ENCODE data around the gene MYZAP. TPM values are rescaled to one million over a fixed set of nuclear protein-coding genes. Genes with fewer than 3 reads are reported as not detected.

Gene MYZAP
- total RNA-seq, 1 experiment from 2014 or later, result not detected

- H3K4me3 ChIP-seq, result no peak overlapping the region
These were observed 83.9 kb downstream of the MYZAP start for GRCh38 chr15:57675481-57676181.

DNA sequence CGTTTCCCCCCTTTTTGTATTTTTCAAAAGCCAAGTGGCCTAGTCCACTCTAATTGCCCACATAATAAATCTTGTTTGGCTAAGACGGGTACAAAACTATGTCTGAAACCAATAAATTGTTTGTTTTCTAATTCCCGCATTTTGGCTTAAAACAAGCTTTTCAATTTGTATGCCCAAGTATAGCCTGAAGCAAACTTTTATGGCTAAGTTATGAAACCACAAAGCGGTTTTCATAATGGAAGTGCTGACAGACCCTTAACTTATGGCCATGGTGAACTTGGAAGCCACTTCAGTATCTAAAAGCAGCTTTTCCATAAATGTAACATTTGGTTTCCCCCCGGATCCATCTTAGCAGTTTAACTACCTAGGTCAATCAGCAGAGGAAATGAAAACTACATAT, 84.9 kb downstream of the MYZAP start:
- H3K27ac ChIP-seq, result no peak overlapping the region
- DNase-seq (ENCODE audit: low read depth in 1 of 2, low spot score in 2 of 2), result no peak
- H3K36me3 ChIP-seq, result no peaks in the 10 kb centered on the region
- peaks cover 6% of the 10 kb centered on the region for H3K4me1 ChIP-seq (replicated peaks)
- H3K4me3 ChIP-seq, result no peak overlapping the region
- no peaks in the 10 kb centered on the region for H3K27me3 ChIP-seq (replicated peaks)
- H3K9me3 ChIP-seq (replicated peaks), result no peaks in the 10 kb centered on the region

More at GRCh38 chr15:57675481-57676181, 83.9 kb downstream of the MYZAP start:
- Histone ChIP-seq H3K9me3 (replicated peaks) (no peaks in the 10 kb centered on the region), H3K4me1 (replicated peaks) (peaks cover 6% of the 10 kb centered on the region), H3K27ac (no peak overlapping the region), H3K27me3 (replicated peaks) (0 out of 2 replicates have a peak, but pooled peaks cover 3% of the 10 kb centered on the region), H3K36me3 (no peaks in the 10 kb centered on the region)
- no peak for DNase-seq (ENCODE audit: low read depth in 1 of 2, low spot score in 2 of 2)

DNA sequence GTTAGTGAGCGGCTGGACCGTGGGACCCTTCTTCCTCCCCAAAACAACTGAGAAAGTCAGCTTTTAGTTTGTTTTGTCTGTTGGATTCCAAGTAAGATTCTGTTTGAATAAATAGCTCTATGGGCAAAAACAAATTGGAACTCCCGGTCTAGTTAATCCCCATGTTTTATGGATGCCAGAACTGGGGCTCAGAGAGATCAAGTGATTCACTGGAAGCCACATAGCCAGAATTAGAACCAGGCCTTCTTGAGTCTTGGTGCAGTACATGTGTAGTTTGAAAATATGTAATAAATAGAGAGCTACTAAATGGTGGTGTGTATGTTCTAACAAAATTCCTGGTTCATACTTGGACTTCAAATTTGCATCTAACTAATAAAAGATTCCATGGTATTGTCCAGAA, 85.5 kb downstream of the MYZAP start:
- Histone ChIP-seq H3K36me3 (no peaks in the 10 kb centered on the region), H3K27ac (no peak overlapping the region)
- DNase-seq (ENCODE audit: low read depth in 1 of 2, low spot score in 2 of 2), result no peak

DNA sequence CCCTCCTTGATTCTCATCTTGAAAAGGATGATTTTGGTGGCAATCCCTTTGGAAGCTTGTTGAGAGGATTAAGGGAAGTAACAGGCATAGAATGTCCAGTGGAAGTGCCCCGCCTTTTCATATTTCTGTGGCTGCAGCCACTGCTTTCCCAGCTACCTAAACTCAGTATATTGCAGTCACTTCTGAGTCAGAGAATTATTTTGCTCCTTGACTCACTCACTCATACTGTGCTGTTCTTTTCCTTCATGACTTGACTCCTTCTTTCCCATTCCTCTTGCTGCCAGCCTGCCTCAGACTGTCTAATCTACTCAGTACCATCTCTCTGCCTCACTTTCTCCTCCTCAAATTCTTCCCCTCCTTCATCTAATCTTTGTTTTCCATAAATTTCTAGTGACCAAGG, 88.3 kb downstream of the MYZAP start:
- peak in 1 of 2 experiments; percentile 40 for DNase-seq (ENCODE audit: low read depth in 1 of 2, low spot score in 2 of 2)
- peak overlapping the region; percentile 43 for H3K27ac ChIP-seq
- 0 out of 2 replicates have a peak overlapping the region, but pooled peaks have one; percentile 0 for H3K4me3 ChIP-seq
- H3K27me3 ChIP-seq (replicated peaks), result no peaks in the 10 kb centered on the region
- no peaks in the 10 kb centered on the region for H3K9me3 ChIP-seq (replicated peaks)
- H3K36me3 ChIP-seq, result no peaks in the 10 kb centered on the region
- peaks cover 6% of the 10 kb centered on the region for H3K4me1 ChIP-seq (replicated peaks)

More for the DNA sequence above, 85.5 kb downstream of the MYZAP start:
- H3K4me3 ChIP-seq, result no peak overlapping the region
- peaks cover 6% of the 10 kb centered on the region for H3K4me1 ChIP-seq (replicated peaks)
- no peaks in the 10 kb centered on the region for H3K9me3 ChIP-seq (replicated peaks)
- no peaks in the 10 kb centered on the region for H3K27me3 ChIP-seq (replicated peaks)

DNA sequence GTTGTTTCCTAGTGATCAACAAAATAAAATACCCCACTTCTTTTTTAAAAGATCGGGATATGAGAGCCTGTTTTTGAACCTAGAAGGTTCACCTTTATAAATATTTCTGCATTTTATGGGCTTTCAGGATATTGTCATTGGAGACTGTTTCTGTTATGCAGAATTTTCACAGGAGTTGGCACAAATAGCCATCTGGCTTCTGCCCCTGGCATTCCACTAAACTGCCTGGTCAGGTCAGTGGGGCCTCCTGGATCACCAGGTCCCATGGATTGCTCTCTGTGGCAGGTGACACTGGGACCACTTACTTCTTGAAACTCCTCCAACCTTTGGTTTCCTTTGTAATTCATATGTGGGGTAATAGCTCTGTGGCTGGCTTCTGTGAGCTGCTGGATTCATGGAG, 89.3 kb downstream of the MYZAP start:
- H3K4me3 ChIP-seq, result no peak overlapping the region
- no peaks in the 10 kb centered on the region for H3K27me3 ChIP-seq (replicated peaks)
- H3K9me3 ChIP-seq (replicated peaks), result no peaks in the 10 kb centered on the region
- H3K27ac ChIP-seq, result 0 out of 2 replicates have a peak overlapping the region, but pooled peaks have one; percentile 43
- no peaks in the 10 kb centered on the region for H3K36me3 ChIP-seq
- DNase-seq (ENCODE audit: low read depth in 1 of 2, low spot score in 2 of 2), result no peak
- peaks cover 6% of the 10 kb centered on the region for H3K4me1 ChIP-seq (replicated peaks)

DNA sequence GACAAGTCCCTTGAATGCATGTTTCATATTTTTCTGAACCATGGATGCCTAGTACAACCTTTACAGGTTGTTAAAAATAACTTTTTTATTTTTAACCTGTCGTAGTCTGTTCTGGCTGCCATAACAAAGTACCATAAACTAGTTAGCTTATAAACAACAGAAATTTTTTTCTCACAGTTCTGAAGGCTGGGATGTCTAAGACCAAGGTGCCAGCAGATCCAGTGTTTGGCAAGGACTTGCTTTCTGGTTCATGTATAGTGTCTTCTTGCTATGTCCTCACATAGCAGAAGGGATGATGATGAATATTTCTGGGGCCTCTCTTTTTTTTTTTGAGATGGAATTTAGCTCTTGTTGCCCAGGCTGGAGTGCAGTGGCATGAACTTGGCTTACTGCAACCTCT, 91.8 kb downstream of the MYZAP start:
- Histone ChIP-seq H3K27me3 (replicated peaks) (no peaks in the 10 kb centered on the region), H3K36me3 (no peaks in the 10 kb centered on the region), H3K9me3 (replicated peaks) (no peaks in the 10 kb centered on the region), H3K4me3 (no peak overlapping the region), H3K27ac (no peak overlapping the region), H3K4me1 (replicated peaks) (peaks cover 6% of the 10 kb centered on the region)
- DNase-seq (ENCODE audit: low read depth in 1 of 2, low spot score in 2 of 2), result no peak

- H3K27me3 ChIP-seq (replicated peaks), result no peaks in the 10 kb centered on the region
- no peak overlapping the region for H3K27ac ChIP-seq
- peaks cover 6% of the 10 kb centered on the region for H3K4me1 ChIP-seq (replicated peaks)
- H3K36me3 ChIP-seq, result no peaks in the 10 kb centered on the region
- no peak for DNase-seq (ENCODE audit: low read depth in 1 of 2, low spot score in 2 of 2)
- H3K9me3 ChIP-seq (replicated peaks), result no peaks in the 10 kb centered on the region
- no peak overlapping the region for H3K4me3 ChIP-seq
These were observed 92.9 kb downstream of the MYZAP start for GRCh38 chr15:57684491-57685151.

DNA sequence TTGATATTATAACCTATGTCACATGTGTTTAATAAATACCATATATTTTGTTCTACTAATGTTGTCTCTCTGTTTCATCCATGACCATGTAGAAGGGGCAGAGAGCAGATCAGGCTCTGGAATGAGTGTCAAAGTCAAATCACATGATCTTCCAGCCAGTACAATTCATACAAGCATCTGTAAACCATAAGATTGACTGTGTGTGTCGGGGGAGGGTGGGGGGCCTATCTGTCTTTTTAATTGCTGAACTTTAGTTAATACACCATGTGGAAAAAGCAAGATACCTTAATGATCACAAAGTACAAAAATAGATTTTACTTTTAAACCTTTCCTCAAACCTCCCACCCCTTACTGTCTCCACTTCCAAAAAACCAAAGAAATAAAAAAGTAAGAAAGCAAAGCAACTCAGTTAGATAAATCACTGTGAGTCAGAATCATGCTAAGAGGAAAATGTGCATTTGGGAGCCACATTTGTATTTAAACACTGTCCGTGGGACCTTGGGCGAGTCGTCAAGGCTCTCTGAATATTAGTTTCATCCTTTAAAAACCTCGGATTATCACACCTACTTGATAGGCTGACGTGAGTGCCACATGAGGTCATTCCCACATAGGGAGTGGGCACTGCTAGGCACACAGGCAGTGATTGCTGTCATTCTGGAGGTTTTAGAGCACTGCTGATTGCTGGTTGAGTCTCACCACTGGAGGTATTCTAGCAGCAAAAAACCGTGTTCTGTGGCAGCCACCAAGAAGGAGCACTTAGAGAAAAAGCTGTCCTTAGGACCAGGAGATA, 93.8 kb downstream of the MYZAP start:
- H3K9me3 ChIP-seq (replicated peaks), result no peaks in the 10 kb centered on the region
- DNase-seq (ENCODE audit: low read depth in 1 of 2, low spot score in 2 of 2), result no peak
- no peak overlapping the region for H3K4me3 ChIP-seq
- H3K4me1 ChIP-seq (replicated peaks), result no peaks in the 10 kb centered on the region
- H3K27ac ChIP-seq, result no peak overlapping the region
- no peaks in the 10 kb centered on the region for H3K36me3 ChIP-seq
- H3K27me3 ChIP-seq (replicated peaks), result no peaks in the 10 kb centered on the region

DNA sequence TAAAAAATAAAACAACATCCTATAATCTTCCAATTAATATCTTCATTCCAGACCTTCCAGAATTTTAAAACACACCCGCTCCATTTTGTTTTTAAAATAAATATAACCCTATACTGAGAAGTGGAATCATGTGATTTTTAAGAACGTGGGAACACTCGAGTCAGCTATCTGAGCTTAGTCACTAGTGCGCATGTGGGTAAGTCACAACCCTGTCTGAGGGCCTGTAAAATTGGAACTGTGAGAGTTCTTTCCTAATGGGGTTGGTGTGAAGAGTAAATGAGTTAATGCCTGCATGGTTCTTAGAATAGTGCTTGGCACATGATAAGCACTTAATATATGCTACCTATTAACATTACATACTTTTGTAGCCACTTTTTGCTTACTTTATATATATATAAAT, 95.0 kb downstream of the MYZAP start:
- no peak for DNase-seq (ENCODE audit: low read depth in 1 of 2, low spot score in 2 of 2)
- H3K9me3 ChIP-seq (replicated peaks), result no peaks in the 10 kb centered on the region
- no peaks in the 10 kb centered on the region for H3K4me1 ChIP-seq (replicated peaks)

DNA sequence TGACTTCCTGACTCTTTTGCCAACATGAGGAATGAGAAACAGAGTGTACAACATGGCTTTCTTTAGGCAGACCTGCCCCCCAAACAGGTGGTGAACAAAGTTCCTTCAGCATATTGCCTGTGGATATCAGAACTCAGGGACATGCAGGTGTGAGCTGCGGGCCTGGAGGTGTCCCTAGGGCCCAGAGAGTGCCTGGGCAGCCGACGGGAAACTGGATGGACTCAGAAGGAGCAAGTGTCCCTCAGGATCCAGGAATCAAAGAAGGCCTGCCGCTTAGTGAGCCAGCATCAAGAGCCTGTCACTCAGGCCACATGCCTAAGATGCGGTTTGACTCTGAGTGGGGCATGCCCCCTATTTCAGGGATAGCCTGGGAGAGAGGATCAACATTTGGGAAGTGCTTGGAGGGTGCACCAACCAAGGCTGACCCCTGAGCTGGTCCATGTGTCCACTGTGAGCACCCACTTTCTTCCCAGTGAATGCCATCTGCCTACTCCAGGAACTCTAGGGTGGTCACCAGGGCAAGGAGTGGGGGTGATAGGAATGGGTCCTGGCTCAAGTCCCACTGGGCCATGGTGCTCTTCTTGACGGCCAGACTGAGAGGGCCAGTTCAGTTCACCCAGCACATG, 98.8 kb downstream of the MYZAP start:
- Histone ChIP-seq H3K4me3 (no peak overlapping the region), H3K36me3 (no peaks in the 10 kb centered on the region)
- DNase-seq (ENCODE audit: low read depth in 1 of 2, low spot score in 2 of 2), result no peak

More for the DNA sequence above, 95.0 kb downstream of the MYZAP start:
- H3K4me3 ChIP-seq, result no peak overlapping the region
- no peaks in the 10 kb centered on the region for H3K36me3 ChIP-seq
- H3K27ac ChIP-seq, result no peak overlapping the region
- no peaks in the 10 kb centered on the region for H3K27me3 ChIP-seq (replicated peaks)

GRCh38 chr15:57691082-57691481, 99.4 kb downstream of the MYZAP start:
- Histone ChIP-seq H3K4me1 (replicated peaks) (no peaks in the 10 kb centered on the region), H3K9me3 (replicated peaks) (no peaks in the 10 kb centered on the region), H3K36me3 (no peaks in the 10 kb centered on the region), H3K27me3 (replicated peaks) (no peaks in the 10 kb centered on the region), H3K4me3 (no peak overlapping the region), H3K27ac (no peak overlapping the region)
- no peak for DNase-seq (ENCODE audit: low read depth in 1 of 2, low spot score in 2 of 2)

More for the DNA sequence above, 98.8 kb downstream of the MYZAP start:
- H3K9me3 ChIP-seq (replicated peaks), result no peaks in the 10 kb centered on the region
- no peak overlapping the region for H3K27ac ChIP-seq
- no peaks in the 10 kb centered on the region for H3K27me3 ChIP-seq (replicated peaks)
- no peaks in the 10 kb centered on the region for H3K4me1 ChIP-seq (replicated peaks)

GRCh38 chr15:57692709-57693108, 101.0 kb downstream of the MYZAP start:
- no peak for DNase-seq (ENCODE audit: low read depth in 1 of 2, low spot score in 2 of 2)
- no peaks in the 10 kb centered on the region for H3K9me3 ChIP-seq (replicated peaks)
- H3K27me3 ChIP-seq (replicated peaks), result no peaks in the 10 kb centered on the region
- H3K27ac ChIP-seq, result no peak overlapping the region
- no peaks in the 10 kb centered on the region for H3K36me3 ChIP-seq
- H3K4me1 ChIP-seq (replicated peaks), result no peaks in the 10 kb centered on the region
- no peak overlapping the region for H3K4me3 ChIP-seq

GRCh38 chr15:57694279-57694678, 102.6 kb downstream of the MYZAP start:
- Histone ChIP-seq H3K27ac (no peak overlapping the region), H3K4me1 (replicated peaks) (no peaks in the 10 kb centered on the region), H3K27me3 (replicated peaks) (no peaks in the 10 kb centered on the region), H3K36me3 (no peaks in the 10 kb centered on the region), H3K9me3 (replicated peaks) (no peaks in the 10 kb centered on the region), H3K4me3 (no peak overlapping the region)
- DNase-seq (ENCODE audit: low read depth in 1 of 2, low spot score in 2 of 2), result no peak
